CD1c-positive myeloid dendritic cell (primary cell): Measurements from ENCODE around the gene RPS2.
A peak's percentile ranks its signal among the peaks of the same experiment; 100 is the strongest.
"Not testable (repeated sequence)": the region's sequence is repeated elsewhere in the genome, so short reads cannot be mapped to it uniquely, and the experiment has no call there.

Experiments used
- DNase-seq: peaks from one replicate; pipeline ENCODE4 v3.0.0-alpha.2; 2016; ENCODE audit errors: extremely low spot score

The RPS2 gene

DNA sequence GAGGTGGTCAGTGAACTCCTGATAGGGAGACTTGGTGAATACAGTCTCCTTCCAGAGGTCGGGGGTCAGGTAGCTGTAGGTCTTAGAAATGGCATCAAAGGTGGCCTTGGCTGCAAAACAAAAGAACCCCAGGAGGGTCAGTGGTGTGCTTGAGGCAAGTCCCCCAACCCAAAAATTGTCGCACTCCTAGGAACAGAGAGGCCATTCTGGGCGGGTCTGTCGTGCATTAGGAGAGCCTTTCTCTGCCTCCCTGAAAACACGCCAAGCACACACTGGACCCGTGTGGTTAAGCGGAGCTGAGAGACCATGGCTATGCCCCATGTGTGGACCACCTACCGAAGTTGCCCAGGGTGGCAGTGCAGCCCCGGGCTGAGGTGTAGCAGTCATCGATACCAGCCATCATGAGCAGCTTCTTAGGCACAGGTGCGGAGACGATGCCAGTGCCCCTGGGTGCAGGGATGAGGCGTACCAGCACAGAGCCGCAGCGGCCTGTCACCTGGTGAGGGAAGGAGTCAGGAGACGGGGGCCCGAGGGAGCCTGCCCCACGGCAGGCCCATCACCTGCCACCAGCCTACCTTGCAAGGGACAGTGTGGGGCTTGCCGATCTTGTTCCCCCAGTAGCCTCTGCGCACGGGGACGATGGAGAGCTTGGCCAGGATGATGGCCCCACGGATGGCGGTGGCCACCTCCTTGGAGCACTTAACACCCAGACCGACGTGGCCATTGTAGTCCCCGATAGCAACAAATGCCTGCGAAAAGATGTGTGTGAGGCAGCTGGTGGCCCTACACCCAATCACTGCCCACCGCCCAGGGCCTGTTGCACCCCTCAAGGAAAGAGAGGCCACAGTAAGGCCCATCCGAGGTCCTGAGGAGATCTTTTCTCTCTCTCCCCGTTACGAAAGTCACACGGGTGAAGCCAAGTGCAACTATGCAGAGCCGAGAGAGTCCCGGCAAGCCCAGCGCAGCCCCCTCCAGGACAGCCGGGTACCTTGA is 2.2 kb downstream of the RPS2 start:
- DNase-seq = not testable (repeated sequence)

- DNase-seq = no peak
Observed at GRCh38 chr16:1961651-1962067, 3.0 kb downstream of the RPS2 start.

DNA sequence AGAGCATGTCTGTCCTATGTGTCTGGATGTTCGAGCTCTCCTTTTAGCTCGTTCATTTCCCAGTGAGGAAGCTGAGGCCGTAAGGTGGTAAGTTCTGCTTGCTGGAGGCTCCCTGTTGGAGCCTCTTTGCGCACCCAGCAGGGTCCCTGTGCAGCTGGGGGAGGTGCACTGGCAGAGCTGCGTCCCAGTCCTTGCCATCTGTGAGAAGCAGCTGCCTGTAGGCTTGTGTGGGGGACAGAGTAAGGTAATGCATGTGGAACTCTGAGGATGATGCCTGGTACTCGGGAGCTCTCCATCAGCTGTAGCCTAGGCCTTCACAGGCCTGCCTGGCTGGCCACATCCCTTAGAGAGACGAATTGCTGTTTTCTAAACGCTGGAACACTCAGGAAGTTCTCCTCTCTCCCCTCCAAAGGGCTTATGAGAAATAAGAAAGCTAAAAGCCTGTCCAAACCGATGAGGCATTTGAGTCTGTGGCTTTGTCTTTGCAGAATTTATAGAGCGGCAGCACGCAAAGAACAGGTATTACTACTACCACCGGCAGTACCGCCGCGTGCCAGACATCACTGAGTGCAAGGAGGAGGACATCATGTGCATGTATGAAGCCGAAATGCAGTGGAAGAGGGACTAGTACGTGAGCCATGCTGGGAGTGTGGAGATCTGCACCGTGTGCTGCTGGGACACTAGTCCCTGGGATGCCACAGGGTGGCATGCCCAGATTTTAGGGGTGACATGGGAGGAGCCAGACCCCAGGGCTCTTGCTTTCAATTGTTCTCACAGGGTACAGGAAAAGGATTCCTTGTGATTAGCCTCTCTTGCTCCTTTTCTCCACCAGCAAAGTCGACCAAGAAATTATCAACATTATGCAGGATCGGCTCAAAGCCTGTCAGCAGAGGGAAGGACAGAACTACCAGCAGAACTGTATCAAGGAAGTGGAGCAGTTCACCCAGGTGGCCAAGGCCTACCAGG is 3.7 kb downstream of the RPS2 start:
- DNase-seq = no peak

DNA sequence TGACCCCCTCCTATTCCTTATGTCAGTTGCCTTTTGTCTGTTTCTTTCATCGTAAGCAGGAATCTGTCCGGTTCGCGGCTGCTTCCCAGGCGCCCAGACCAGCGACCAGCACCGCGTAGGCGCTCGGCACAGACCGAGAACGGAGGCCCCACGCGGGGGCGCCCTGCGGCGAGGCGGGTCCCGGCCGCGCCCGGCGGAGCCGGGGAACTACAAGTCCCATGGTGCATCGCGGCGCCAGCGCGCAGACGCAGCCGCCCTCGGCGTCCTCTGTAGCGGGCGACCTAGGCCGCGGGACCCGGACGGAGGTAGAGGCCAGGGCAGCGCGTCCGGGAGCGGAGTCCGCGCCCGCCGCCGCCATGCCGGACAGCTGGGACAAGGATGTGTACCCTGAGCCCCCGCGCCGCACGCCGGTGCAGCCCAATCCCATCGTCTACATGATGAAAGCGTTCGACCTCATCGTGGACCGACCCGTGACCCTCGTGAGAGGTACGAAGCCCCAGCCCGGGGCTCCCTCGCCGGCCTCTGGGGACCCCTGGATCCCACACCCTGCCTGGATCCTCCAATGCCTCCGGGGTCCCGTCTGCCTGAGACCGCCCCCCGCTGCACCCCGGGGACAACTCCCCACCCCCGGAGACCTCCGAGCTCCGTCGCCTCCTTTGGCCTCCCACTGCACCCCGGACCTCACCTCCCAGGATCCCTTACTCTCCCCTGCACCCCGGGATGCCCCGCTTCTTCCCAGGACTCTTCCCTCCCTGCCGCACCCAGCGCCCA is 5.2 kb downstream of the RPS2 start, which contains the start of gene NDUFB10:
TSS of gene NDUFB10 (plus strand) at position 270 of the 771 bp plus-strand sequence. CDS start at position 357, 87 bp downstream.
- peak; percentile 96 for DNase-seq

DNA sequence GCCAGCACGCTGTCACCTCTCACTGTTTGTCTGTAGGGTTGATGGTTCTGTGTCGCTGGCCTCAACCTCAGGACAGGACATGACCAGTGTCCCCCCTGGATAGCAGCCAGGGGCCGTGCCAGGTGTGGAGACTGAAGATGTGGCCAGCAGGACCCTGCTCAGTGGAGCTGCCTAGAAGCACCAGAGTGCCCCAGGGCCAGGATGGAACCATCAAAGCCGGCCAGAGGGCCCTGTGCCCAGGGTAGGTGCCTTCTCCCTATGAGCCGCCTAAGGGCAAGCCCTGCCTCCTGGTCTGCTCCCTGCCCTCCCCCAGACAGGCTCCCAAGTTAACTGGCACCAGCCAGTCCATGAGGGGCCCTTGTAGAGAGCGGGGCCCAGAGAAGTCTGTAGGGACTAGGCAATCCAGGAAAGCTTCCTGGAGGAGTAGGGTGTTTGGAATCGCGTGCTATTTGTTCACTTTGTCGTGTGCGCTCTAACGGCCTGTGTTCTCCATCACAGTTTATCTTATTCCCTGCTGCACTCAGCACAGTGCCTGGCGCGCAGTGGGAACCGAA is 5.8 kb downstream of the RPS2 start:
- DNase-seq = no peak

DNA sequence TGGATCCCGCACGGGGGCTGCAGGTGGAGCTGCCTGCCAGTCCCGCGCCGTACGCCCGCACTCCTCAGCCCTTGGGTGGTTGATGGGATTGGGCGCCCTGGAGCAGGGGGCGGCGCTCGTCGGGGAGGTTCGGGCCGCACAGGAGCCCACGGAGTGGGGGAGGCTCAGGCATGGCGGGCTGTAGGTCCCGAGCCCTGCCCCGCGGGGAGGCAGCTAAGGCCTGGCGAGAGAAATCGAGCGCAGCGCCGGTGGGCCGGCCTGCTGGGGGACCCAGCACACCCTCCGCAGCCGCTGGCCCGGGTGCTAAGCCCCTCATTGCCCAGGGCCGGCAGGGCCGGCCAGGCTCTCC is 6.5 kb downstream of the RPS2 start:
- DNase-seq = not testable (repeated sequence)

GRCh38 chr16:1957434-1958142 is 7.0 kb downstream of the RPS2 start:
- DNase-seq = not testable (repeated sequence)

DNA sequence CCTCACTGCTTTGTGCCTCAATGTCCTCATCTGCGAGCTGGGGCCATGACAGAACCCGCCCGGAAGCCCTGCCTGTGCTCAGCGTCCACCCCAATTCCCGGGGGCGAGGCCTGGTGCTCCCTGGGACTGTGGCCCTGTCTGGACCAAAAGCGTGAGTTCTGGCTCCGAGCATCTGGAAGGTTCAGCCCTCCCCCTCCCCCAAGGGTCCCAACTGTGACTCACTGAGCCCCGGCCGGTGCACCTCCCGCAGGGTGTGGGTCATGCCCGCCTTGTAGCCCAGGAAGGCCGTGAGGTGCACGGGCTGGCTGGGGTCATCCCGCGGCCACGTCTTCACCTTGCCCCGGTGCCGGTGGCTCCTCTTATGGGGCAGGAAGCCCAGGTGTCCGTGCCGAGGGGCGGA is 10.9 kb downstream of the RPS2 start:
- DNase-seq = no peak

GRCh38 chr16:1950559-1950958 is 14.1 kb downstream of the RPS2 start:
- DNase-seq = no peak

DNA sequence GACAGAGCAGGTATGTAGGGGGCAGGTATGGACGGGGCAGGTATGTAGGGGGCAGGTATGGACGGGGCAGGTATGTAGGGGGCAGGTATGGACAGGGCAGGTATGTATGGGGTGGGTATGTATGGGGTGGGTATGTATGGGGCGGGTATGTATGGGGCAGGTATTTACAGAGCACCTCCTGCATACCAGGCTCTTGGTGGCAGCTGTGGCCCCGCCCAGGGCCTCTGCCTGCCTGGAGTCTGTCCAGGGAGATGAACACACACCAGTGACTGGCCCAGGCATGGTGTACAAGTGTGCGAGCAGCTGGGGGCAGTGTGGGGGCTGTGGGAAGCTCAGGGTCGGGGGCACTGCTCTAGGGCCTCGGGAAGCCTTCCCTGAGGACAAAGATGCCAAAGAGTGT is 14.6 kb downstream of the RPS2 start:
- DNase-seq = no peak

- DNase-seq = no peak
Observed at GRCh38 chr16:1949507-1949906, 15.1 kb downstream of the RPS2 start.

DNA sequence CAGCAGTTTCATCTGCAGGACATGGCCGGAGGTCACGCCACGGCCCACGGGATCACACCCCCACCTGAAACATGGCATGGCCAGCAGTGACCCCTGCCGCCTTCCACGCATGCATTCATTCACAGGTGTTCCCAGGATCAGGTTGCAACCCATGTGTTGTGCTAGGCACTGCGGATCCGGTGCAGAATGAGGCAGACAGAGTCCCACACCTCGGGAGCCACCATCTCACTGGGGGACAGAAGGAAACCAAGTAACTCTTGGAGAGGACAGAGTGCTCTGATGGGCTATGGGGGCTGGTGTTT is 17.3 kb downstream of the RPS2 start:
- no peak for DNase-seq

GRCh38 chr16:1946495-1947368 is 17.9 kb downstream of the RPS2 start:
- no peak for DNase-seq

GRCh38 chr16:1945559-1946391 is 18.9 kb downstream of the RPS2 start:
- DNase-seq = no peak

- no peak for DNase-seq
Observed at GRCh38 chr16:1944612-1945199, 19.9 kb downstream of the RPS2 start.

GRCh38 chr16:1942810-1943726 is 21.6 kb downstream of the RPS2 start, which contains the start of gene MSRB1:
TSS of gene MSRB1 (minus strand) at chr16:1943199. CDS start at chr16:1943156, 43 bp downstream.
- DNase-seq = peak; percentile 100
